Measurements from ENCODE around the gene ATP6AP2.

Gene ATP6AP2

GRCh38 chrX:40580537-40581335 is at the start of gene ATP6AP2:
Gene ATP6AP2 (plus strand): TSS chrX:40580970. CDS start chrX:40581066, 96 bp downstream.
- Histone ChIP-seq H3K4me1 (ENCODE audit: control insufficient read depth, insufficient read depth, low read length) (no peaks in the 10 kb centered on the region), H3K27ac (ENCODE audit: low read length) (no peak within 1 kb of the TSS), H3K27me3 (ENCODE audit: control insufficient read depth, insufficient read depth, low read length) (no peaks in the 10 kb centered on the region), H3K36me3 (ENCODE audit: control insufficient read depth, insufficient read depth, low read length) (no peaks in the 10 kb centered on the region), H3K9me3 (ENCODE audit: control insufficient read depth, insufficient read depth, low read length) (no peaks in the 10 kb centered on the region), H3K4me3 (ENCODE audit: low read length) (peak within 1 kb of the TSS; percentile 100)
- no CpG with 5 or more reads among the region's 89 CpGs for WGBS (ENCODE audit: insufficient coverage, insufficient read length)
- peak; percentile 64 for DNase-seq (ENCODE audit: low read depth, low spot score)

GRCh38 chrX:40531056-40531826 is 49.5 kb upstream of the ATP6AP2 start:
- Histone ChIP-seq H3K36me3 (ENCODE audit: control insufficient read depth, insufficient read depth, low read length) (no peaks in the 10 kb centered on the region), H3K27ac (ENCODE audit: low read length) (no peak overlapping the region), H3K4me1 (ENCODE audit: control insufficient read depth, insufficient read depth, low read length) (no peaks in the 10 kb centered on the region), H3K27me3 (ENCODE audit: control insufficient read depth, insufficient read depth, low read length) (no peaks in the 10 kb centered on the region), H3K4me3 (ENCODE audit: low read length) (no peak overlapping the region), H3K9me3 (ENCODE audit: control insufficient read depth, insufficient read depth, low read length) (no peaks in the 10 kb centered on the region)
- no CpG with 5 or more reads among the region's 16 CpGs for WGBS (ENCODE audit: insufficient coverage, insufficient read length)
- DNase-seq (ENCODE audit: low read depth, low spot score) = no peak

GRCh38 chrX:40537310-40537709 is 43.5 kb upstream of the ATP6AP2 start:
- H3K4me3 ChIP-seq (ENCODE audit: low read length) = no peak overlapping the region
- no peaks in the 10 kb centered on the region for H3K27me3 ChIP-seq (ENCODE audit: control insufficient read depth, insufficient read depth, low read length)
- no peak for DNase-seq (ENCODE audit: low read depth, low spot score)
- no peaks in the 10 kb centered on the region for H3K4me1 ChIP-seq (ENCODE audit: control insufficient read depth, insufficient read depth, low read length)
- no peaks in the 10 kb centered on the region for H3K36me3 ChIP-seq (ENCODE audit: control insufficient read depth, insufficient read depth, low read length)
- WGBS (ENCODE audit: insufficient coverage, insufficient read length) = no CpG with 5 or more reads among the region's 4 CpGs
- no peak overlapping the region for H3K27ac ChIP-seq (ENCODE audit: low read length)
- H3K9me3 ChIP-seq (ENCODE audit: control insufficient read depth, insufficient read depth, low read length) = no peaks in the 10 kb centered on the region

- no peak overlapping the region for H3K27ac ChIP-seq (ENCODE audit: low read length)
- no CpG with 5 or more reads among the region's 5 CpGs for WGBS (ENCODE audit: insufficient coverage, insufficient read length)
- H3K4me1 ChIP-seq (ENCODE audit: control insufficient read depth, insufficient read depth, low read length) = no peaks in the 10 kb centered on the region
- H3K9me3 ChIP-seq (ENCODE audit: control insufficient read depth, insufficient read depth, low read length) = no peaks in the 10 kb centered on the region
- no peaks in the 10 kb centered on the region for H3K27me3 ChIP-seq (ENCODE audit: control insufficient read depth, insufficient read depth, low read length)
- DNase-seq (ENCODE audit: low read depth, low spot score) = no peak
- H3K36me3 ChIP-seq (ENCODE audit: control insufficient read depth, insufficient read depth, low read length) = no peaks in the 10 kb centered on the region
- H3K4me3 ChIP-seq (ENCODE audit: low read length) = no peak overlapping the region
Observed at GRCh38 chrX:40538406-40538805, 42.4 kb upstream of the ATP6AP2 start.

- no peaks in the 10 kb centered on the region for H3K9me3 ChIP-seq (ENCODE audit: control insufficient read depth, insufficient read depth, low read length)
- H3K27me3 ChIP-seq (ENCODE audit: control insufficient read depth, insufficient read depth, low read length) = no peaks in the 10 kb centered on the region
- no peaks in the 10 kb centered on the region for H3K36me3 ChIP-seq (ENCODE audit: control insufficient read depth, insufficient read depth, low read length)
- no peaks in the 10 kb centered on the region for H3K4me1 ChIP-seq (ENCODE audit: control insufficient read depth, insufficient read depth, low read length)
- H3K4me3 ChIP-seq (ENCODE audit: low read length) = no peak overlapping the region
- WGBS (ENCODE audit: insufficient coverage, insufficient read length) = no CpG with 5 or more reads among the region's 20 CpGs
- H3K27ac ChIP-seq (ENCODE audit: low read length) = no peak overlapping the region
- peak; percentile 16 for DNase-seq (ENCODE audit: low read depth, low spot score)
Observed at GRCh38 chrX:40539214-40540142, 41.3 kb upstream of the ATP6AP2 start.

- no CpG with 5 or more reads among the region's 10 CpGs for WGBS (ENCODE audit: insufficient coverage, insufficient read length)
- Histone ChIP-seq H3K9me3 (ENCODE audit: control insufficient read depth, insufficient read depth, low read length) (no peaks in the 10 kb centered on the region), H3K4me1 (ENCODE audit: control insufficient read depth, insufficient read depth, low read length) (no peaks in the 10 kb centered on the region), H3K27ac (ENCODE audit: low read length) (no peak overlapping the region), H3K4me3 (ENCODE audit: low read length) (no peak overlapping the region), H3K36me3 (ENCODE audit: control insufficient read depth, insufficient read depth, low read length) (no peaks in the 10 kb centered on the region), H3K27me3 (ENCODE audit: control insufficient read depth, insufficient read depth, low read length) (no peaks in the 10 kb centered on the region)
- DNase-seq (ENCODE audit: low read depth, low spot score) = no peak
Observed at GRCh38 chrX:40542208-40542607, 38.6 kb upstream of the ATP6AP2 start.

- DNase-seq (ENCODE audit: low read depth, low spot score) = no peak
- H3K27ac ChIP-seq (ENCODE audit: low read length) = no peak overlapping the region
- WGBS (ENCODE audit: insufficient coverage, insufficient read length) = no CpG with 5 or more reads among the region's 4 CpGs
- H3K27me3 ChIP-seq (ENCODE audit: control insufficient read depth, insufficient read depth, low read length) = no peaks in the 10 kb centered on the region
- H3K36me3 ChIP-seq (ENCODE audit: control insufficient read depth, insufficient read depth, low read length) = no peaks in the 10 kb centered on the region
- no peak overlapping the region for H3K4me3 ChIP-seq (ENCODE audit: low read length)
- H3K4me1 ChIP-seq (ENCODE audit: control insufficient read depth, insufficient read depth, low read length) = no peaks in the 10 kb centered on the region
- H3K9me3 ChIP-seq (ENCODE audit: control insufficient read depth, insufficient read depth, low read length) = no peaks in the 10 kb centered on the region
Observed at GRCh38 chrX:40542972-40543371, 37.8 kb upstream of the ATP6AP2 start.

GRCh38 chrX:40543661-40544328 is 37.0 kb upstream of the ATP6AP2 start:
- Histone ChIP-seq H3K36me3 (ENCODE audit: control insufficient read depth, insufficient read depth, low read length) (no peaks in the 10 kb centered on the region), H3K4me3 (ENCODE audit: low read length) (no peak overlapping the region), H3K9me3 (ENCODE audit: control insufficient read depth, insufficient read depth, low read length) (no peaks in the 10 kb centered on the region), H3K27me3 (ENCODE audit: control insufficient read depth, insufficient read depth, low read length) (no peaks in the 10 kb centered on the region), H3K4me1 (ENCODE audit: control insufficient read depth, insufficient read depth, low read length) (no peaks in the 10 kb centered on the region), H3K27ac (ENCODE audit: low read length) (no peak overlapping the region)
- DNase-seq (ENCODE audit: low read depth, low spot score) = peak; percentile 35
- WGBS (ENCODE audit: insufficient coverage, insufficient read length) = no CpG with 5 or more reads among the region's 8 CpGs

GRCh38 chrX:40544343-40545266 is 36.2 kb upstream of the ATP6AP2 start:
- no peak for DNase-seq (ENCODE audit: low read depth, low spot score)
- no CpG with 5 or more reads among the region's 13 CpGs for WGBS (ENCODE audit: insufficient coverage, insufficient read length)

More at GRCh38 chrX:40544343-40545266, 36.2 kb upstream of the ATP6AP2 start:
- Histone ChIP-seq H3K27me3 (ENCODE audit: control insufficient read depth, insufficient read depth, low read length) (no peaks in the 10 kb centered on the region), H3K36me3 (ENCODE audit: control insufficient read depth, insufficient read depth, low read length) (no peaks in the 10 kb centered on the region), H3K9me3 (ENCODE audit: control insufficient read depth, insufficient read depth, low read length) (no peaks in the 10 kb centered on the region), H3K4me1 (ENCODE audit: control insufficient read depth, insufficient read depth, low read length) (no peaks in the 10 kb centered on the region), H3K4me3 (ENCODE audit: low read length) (no peak overlapping the region), H3K27ac (ENCODE audit: low read length) (no peak overlapping the region)
